ENCODE data around the gene STEAP3.

Gene STEAP3

DNA sequence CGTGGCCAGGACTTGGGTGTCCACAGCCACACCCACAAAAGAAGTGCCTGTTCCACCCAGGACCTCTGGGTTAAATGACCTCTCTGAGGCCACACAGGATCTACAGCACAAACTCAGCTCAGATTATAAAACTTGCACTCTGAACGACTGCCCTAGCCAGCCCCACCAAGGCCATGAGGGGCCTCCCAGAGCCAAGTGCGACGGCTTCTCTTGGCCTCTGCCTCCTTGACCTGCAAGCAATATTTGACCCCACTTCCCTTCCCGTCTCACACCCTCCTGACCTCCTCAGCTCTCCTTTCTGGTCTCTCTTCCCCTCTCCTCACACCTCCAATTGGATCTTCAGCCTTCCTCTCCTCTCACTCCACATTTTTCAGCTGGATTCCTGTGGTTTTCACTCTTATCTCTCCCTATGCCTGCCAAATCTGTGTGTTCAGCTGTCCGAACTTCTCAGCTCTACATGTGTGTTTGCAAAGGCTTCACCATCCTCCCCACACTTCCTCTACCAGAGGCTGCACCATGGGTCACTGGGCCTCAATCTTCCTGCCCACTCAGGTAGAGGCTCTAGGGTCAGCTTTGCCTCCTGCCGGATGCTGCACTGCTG lies 25.3 kb upstream of the STEAP3 start:
- no peak for DNase-seq (ENCODE audit: low read depth in 2 of 2)

DNA sequence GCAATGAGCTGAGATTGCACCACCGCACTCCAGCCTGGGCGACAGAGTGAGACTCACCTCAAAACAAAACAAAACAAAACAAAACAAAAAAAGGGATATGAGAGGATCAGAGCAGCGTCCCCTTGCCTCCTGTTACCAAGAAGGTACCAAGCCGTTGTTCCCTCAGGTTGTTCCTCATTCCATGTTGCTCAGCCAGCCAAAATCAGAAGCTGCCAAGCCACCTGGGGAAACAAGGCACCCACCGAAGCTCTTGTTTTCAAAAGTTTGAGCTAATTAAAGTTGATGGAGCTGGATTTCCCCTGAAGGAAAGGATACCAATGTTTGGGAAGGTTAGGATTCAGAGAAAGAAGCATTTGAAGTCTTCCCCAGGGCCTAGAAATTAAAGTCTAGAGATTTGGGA lies 21.8 kb upstream of the STEAP3 start:
- no peak for DNase-seq (ENCODE audit: low read depth in 2 of 2)

DNA sequence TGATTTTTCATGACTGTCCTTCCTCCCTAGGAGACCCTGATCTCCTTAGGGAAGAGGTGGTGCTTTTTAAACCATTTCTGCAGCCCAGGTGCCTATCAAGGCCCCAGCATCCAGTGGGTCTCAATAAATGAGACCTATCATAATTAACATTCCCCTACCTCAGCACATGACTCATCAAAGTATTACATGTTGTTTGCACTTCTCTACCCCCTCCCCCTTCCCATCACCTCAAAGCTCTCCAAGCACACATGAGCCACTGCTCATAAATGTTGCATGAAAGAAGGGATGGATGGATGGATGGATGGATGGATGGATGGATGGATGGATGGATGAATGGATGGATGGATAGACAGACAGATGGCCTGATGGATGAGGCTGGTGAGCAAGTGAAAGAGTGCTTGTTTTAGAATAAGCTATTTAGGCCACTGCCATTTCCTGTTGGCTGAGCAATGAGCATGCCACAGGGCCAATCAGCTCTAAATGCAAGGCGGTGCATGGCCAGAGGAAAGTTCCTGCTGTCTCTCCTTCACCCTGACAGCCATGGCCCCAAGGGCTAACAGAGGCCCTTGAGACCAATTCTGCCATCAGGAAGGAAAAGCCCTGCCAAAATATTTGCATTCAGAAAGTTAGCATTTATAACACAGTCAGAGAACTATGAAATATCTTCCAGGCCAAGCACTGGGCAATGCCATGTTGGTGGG lies 20.9 kb upstream of the STEAP3 start:
- no peak for DNase-seq (ENCODE audit: low read depth in 2 of 2)

DNA sequence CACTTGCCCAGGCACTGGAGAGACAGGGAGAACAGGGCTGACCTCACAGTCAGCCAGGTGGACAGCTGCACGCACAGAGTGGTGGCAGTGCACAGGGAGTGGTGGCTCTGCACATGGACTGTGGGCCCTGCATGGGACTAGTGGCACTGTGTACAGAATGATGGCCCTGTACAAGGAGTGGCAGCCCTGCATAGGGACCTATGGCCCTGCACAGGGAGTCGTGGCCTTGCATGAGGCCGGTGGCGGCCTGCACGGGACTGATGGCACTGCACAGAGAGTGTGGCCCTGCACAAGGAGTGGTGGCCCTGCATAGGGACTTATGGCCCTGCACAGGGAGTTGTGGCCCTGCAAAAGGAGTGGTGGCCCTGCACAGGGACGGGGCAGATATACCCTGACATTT lies 19.1 kb upstream of the STEAP3 start:
- no peak for DNase-seq (ENCODE audit: low read depth in 2 of 2)

DNA sequence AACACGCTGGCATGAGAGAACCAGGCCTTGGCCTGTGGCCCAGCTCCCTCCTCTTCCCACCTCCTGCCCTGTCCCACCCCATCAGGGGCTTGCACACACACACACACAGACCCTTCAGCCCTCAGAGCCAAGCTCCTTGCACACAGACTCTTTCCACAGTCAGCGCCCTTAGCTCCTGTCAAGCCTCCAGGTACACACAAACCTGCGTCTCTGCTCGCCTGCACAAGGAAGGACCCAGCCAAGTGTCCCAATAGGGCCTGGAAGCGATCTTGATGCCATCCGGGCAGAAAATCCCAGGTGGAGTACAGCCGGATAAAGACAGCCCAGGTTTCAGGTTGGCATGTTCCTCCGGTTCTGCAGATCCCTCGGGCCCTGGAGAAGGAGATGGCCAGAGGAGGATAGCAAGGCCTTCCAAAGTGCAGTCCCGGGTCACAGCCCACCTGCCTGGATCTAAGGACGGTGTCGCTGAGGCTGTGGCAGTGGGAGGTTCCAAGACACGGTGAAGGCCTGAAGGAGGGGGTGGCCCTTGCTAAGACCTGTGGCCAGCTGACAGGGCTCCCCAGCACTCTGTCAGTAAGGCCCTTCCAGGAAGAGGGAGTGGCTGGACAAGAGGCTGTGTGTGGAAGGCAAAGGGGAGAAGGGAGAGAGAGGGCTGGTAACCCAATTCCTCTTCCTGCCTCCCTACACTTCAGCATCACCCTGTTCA lies 18.5 kb upstream of the STEAP3 start:
- DNase-seq (ENCODE audit: low read depth in 2 of 2): no peak

DNA sequence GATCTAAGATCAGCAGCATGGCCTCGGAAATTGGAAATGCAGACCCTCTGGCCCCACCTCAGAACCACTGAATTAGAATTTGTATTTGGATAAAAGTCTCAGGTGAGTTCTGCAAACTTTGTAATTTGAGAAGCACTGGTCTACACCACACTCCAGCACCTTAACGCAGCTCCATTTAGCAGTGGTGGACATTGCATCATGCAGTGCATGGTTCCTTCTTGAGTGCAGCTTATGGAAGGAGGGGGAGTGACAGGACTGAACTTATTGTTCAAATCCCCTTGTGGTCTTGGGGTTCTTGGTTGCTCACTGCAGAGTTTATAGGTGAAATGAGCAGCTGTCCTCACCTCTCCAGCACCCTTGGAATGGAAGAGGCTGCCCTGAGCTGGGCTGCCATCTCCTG lies 17.4 kb upstream of the STEAP3 start:
- no peak for DNase-seq (ENCODE audit: low read depth in 2 of 2)

DNA sequence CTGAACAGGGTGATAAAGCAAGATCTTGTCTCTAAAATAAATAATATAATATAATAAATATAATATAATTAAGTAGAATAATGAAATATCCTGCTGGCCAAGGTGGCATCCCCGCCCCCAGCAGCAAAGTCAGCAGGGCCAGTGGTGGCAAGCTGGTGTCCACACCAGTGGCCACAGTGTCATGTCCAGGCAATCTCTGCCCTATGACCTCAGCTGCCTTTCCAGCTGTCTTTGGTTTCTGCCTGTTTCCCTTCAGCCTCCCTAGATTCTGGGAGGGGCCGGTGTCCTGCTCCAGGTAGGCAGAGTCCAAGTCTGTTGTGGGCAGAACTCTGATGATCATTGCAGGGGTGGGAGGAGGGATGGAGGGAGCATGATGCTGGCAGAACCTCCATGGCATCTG lies 16.2 kb upstream of the STEAP3 start:
- DNase-seq (ENCODE audit: low read depth in 2 of 2): no peak

DNA sequence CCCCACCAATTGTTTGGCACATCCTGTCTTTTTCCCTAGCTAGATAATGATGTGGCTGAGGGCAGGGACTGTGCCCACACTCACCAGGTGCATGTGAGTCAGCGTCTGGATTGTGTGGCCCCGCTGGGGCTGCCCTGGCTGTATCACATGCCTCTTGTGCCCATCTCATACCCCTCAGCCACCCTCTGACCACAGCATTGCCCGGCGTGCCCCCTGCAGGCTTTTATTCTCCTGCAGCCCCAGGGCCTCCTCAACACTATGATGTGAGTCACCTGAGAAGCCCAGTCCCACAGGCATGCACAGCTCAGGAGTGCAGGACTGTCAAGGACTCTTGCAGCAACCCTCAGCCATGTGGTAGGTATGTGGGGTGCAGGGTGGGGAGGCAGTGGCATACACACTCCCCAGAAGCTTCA lies 14.8 kb upstream of the STEAP3 start:
- DNase-seq (ENCODE audit: low read depth in 2 of 2): no peak

DNA sequence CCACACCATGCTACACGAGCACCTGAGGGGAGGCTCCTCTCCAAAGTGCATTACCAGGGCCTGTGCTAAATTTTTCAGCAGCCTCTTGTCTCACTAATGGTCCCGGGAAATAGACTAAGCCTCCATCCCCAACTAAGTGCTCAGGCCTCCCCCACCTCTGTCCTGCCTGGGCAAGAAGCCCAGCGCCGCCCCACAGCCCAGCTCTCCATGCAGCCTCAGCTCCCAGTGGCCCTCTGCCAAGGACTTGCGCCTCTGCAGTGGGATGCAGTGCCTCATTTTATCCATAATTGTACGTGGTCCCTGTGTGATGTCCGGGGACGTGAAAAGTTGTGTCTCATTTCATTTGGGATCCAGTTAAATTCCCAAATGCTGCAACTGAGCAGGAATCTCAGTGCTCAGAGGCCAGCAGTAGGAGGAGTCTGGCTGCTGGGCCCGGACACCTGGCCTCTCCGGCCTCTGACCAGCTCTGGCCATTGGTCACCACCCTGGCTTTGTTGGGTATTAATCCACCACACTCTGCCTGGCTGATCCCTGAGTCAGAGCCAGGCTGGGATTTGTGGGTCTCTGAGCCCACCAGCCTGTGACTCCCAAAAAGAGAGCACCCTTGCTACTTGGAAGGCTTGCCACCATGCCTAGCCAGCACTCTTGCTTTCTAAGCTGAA lies 11.4 kb upstream of the STEAP3 start:
- DNase-seq (ENCODE audit: low read depth in 2 of 2): no peak

DNA sequence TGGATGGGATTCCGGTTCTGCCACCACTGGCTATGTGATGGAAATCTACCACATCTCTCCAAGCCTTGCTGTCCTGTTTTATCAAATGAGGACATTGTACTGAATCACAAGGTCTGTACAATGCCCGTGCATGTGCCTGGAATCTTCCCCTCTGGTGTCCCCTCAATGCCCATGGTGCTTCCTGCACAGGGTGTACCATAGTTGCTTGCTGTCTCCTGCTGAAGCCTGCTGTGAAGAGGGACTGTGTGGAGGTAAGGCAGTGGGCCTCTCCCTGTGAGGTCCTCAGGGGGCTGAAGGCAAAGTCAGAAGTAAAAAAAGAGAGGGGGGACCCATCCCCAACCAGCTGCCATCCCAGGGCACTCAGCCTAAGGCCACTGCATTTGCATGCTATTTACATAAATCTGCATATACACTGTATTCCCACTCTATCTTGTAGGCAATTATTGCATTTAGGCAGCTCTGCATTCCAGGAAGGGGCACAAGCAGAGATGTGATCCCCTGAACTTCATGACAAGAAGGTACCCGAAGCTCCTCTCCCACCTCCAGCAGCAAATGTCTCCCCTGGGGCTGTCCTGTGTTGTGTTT lies 9.1 kb upstream of the STEAP3 start:
- DNase-seq (ENCODE audit: low read depth in 2 of 2): no peak

DNA sequence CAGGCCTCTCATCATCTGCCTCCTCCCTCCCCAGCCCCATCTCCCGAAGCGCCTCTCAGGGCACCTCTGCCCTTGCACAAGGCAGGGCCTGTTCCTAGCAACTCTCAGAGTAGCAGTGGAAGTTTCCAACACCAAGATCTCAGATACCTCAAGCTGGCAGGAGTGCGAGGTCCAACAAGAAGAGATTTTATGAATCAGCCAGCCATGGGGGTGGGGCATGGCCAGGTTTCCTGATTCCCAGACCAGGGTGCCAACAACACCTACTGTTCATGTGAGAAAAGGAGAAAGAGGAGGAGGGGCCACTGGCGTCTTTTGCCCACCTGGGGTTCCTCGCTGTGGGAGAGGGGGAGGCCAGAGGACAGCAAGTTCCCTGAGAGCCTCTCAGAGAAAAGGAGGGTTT lies 6.6 kb upstream of the STEAP3 start:
- DNase-seq (ENCODE audit: low read depth in 2 of 2): no peak

DNA sequence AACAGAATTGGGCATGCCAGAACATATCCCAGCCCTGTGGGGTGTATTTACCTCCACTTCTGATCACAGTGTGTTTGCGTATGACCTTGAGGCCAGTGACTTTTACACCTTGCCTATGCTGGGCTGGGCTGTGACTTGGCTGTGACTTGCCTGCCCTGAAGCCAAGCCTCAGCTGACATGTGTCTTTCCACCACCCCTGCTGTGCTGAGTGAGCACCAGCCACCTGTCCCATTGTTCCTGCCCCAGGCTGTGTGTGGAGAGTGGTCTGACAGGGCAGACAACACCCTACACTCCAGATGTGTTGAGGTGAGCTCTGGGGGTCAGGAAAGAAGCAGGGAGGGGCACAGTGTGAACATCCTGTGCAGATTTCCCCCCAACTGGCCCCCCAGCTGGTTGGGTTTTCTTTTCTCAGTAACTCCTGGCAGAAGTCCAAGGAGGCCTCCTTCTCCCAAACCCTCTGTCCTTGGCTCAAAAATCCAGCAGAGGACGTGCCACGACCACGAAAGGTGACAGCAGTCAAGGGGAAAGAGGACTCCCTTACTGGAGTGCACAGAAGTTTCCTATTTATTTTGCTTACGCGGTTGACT lies 5.1 kb upstream of the STEAP3 start:
- no peak for DNase-seq (ENCODE audit: low read depth in 2 of 2)

DNA sequence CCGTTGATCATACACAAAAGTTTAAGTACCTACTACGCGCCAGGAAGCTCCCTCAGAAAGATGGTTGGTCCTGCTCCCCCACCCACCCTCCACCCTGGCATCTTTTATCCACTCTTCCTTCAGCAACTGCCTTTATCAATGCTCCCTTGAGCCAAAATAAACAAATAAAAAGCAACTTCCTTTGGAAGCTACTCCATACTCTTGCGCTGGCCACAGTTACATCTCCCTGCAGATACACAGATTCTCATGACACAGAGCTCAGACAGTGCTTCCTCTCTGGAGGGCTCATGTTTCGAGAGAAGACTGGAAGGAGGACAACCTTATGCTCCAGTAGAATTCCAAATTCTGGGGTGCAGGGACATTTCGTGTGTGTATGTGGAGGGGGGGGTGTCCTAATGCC lies 3.8 kb upstream of the STEAP3 start:
- no peak for DNase-seq (ENCODE audit: low read depth in 2 of 2)

DNA sequence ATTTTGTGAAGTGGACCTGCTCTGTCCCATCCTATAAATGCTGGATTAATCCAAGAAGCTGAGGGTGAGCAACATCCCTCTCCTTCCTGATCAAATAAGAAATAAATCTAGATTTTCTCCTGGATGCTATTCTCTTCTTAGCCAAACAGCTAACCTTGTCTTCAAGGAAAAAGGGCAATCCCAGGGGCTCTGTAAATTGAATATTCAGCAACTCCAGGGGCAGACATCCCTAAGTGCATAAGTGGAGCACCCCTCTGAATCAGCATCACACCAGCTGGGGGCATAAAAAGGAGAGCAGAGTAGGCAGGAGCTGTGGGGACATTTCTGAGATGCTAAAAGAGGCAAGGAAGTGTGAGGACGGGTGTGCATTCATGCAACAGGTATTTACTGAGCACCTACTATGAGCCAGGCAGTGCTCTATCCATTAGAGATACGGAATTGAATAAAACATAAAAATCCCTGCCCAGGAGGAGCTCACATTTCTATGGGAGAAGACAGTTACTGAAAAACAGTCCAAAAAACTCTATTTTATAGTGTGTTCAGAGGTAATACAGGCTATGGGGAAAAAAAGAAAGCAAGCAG lies 2.8 kb upstream of the STEAP3 start:
- DNase-seq (ENCODE audit: low read depth in 2 of 2): no peak

DNA sequence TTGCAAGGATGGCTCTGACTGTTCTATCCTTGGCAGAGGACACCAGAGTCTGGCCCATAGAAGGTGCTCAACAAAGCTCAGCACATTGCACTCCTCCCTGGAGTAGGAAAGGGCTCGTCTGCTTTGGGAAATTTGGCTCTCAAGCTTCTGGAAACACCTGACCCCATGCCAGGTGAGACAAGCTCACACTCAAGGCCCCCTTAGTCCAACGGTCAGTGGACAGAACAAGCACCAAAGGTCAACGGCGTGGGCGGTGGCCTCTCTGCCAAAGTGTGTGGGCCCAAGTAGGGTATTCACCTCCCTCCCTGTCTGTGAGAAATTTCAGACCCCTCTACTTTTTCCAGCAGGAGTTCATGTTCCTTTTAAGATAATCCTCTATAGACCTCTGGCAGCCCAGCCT lies 2.0 kb upstream of the STEAP3 start:
- no peak for DNase-seq (ENCODE audit: low read depth in 2 of 2)

DNA sequence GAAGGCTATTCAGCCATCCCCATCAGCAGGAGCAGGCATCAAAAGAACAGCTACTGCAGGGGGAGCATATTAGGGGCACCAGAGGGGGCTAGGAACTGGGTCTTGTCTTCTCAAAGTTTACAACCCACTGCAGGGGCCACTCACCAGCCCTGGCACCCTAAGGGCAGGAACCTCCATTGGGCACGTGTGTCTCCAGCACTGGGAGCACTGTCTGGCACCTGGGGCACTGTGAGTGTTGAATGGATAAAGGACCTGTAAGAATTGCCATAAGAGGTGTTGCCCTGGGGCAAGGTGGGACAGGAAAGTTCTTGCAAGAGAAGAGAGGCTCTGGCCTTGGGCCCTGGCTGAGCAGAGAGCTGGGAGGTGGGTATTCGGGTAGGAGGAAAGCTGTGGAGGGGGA lies 1.4 kb upstream of the STEAP3 start:
- DNase-seq (ENCODE audit: low read depth in 2 of 2): no peak

DNA sequence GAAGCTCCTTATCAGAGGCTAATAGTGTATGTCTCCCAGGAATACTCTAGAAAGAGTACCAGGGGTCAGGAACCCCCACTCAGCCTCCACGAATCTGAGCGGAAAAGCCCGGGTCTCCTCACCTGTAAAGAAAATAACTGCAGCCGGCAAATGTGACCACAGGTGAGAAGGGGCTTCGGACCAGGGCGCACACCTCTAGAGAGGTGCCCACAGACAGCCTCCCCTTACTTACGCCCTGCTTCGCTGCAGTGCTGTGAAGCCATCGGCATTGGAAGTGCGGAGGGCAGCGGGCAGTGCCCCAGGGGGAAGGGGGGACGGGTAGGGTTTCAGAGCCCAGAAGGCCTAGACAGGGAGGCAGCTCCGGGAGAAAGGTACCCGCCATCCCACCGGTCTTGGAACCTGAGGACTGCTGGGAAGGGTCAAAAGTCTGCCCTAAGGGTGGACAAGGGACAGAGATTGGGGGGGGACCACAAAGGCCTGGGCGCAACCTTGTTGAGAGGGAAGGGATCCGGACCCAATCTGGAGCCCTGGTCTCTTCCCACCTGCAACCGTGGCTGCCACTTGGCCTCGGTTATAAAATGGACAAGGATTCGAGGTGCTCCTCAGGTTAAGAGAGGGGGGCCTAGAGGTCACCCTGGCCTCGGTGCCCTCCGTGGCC lies 642 bp upstream of the STEAP3 start:
- no peak for DNase-seq (ENCODE audit: low read depth in 2 of 2)

DNA sequence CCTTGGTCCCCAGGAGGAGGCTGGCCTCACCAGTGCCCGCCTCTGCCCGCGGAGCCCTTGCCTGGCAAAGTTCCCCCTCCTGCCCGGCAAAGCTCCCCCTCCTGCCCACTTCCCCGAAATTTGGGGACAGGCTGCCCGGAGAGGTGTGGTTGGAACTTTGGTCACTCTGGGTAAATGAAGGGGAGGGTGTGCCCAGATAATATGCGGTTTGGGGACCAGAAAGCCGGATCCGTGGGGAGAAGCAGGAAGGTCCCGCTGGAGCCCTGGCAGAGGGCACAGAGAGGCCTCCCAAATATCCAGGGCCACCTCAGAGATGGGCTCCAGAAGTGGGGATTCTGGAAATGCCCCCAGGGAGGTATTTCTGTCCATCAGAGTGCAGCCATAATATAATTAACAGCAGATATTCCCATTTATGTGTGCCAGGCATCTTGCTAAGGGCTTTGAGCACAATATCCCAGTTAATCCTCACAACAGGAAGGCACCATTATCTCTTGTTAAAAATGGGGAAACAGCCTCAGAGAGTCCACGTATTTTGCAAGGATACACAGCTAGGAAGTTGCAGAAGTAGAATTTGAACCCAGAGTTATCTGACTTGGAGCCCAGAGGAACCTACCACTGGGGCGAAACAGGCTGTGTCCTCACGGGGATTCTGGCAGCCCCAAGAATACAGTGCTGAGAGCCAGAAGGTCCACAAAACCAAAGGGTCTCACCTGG lies 914 bp downstream of the STEAP3 start:
- DNase-seq (ENCODE audit: low read depth in 2 of 2): no peak

DNA sequence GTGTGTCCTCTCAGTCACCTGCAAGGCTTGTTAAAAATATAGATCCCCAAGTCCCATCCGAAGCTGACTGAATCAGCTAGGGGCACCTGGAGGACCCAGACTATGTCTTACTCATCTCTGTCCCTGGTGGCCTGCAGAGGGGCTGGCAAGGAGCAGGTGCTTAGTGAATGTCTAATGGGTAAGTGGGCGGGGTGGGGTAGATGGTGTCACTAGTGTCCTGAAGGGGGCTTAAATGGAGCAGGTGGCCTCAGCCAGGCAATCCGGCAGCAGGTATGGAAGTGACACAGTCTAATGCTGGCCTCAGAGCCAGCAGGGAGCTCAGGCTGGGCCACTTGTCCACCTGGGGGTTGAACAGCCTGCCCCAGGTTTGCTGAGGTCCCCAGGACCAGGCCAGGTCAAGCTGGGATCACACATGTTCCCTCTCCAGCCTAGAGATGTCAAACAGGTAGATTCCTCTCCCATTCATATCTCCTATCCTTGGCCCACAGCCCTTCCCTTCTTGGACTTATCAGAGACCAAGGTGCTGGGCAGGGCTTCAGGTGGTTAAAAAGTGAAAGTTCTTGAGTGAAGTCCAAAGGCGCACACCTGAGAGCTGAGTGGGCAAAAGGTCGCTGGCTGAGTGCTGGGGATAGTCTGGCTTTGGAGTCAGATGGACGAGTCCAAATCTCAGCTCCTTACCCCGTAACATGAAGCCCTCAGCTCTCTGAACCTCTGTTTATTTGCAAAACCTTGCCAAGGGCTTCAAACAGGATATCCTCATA lies 1.7 kb downstream of the STEAP3 start:
- no peak for DNase-seq (ENCODE audit: low read depth in 2 of 2)

DNA sequence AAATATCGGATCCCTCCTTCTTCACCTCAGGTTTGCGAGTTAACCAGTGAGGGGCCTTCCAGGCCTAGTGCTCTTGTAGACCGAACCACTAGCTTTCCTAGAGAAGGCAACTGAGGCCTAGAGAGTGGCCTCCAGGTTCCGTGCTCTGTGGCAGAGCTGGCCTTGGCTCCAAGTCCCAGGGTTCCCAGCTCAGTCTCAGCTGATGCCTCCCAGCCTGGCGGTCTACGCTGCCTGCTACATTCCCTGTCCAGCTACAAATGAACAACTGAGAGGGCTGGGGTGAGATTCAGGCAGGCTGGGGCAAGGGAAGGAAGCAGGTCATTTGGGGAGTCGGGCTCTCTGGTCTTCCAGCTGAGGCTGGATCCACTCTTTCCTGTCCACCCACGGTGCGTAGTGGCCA lies 2.3 kb downstream of the STEAP3 start:
- no peak for DNase-seq (ENCODE audit: low read depth in 2 of 2)
